ENCODE data around the gene TIMM44.

TIMM44 gene

GRCh38 chr19:7926727-7927604 lies 16.5 kb downstream of the TIMM44 start:
- peaks cover 56% of the 10 kb centered on the region for H3K36me3 Mint-ChIP-seq (ENCODE audit: low read depth)

GRCh38 chr19:7926021-7926726 lies 17.3 kb downstream of the TIMM44 start, which contains the start of gene CTXN1:
Gene CTXN1 (minus strand): TSS chr19:7926135. CDS start chr19:7925538, 597 bp downstream.
- Mint-ChIP-seq H3K27ac (peak within 1 kb of the TSS; percentile 90), H3K4me1 (ENCODE audit: low read depth) (peaks cover 40% of the 10 kb centered on the region), H3K36me3 (ENCODE audit: low read depth) (peaks cover 53% of the 10 kb centered on the region), H3K4me3 (peak within 1 kb of the TSS; percentile 72), H3K9me3 (no peaks in the 10 kb centered on the region), H3K27me3 (no peaks in the 10 kb centered on the region)
- DNase-seq = peak; percentile 88

More at GRCh38 chr19:7926727-7927604, 16.5 kb downstream of the TIMM44 start:
- H3K4me1 Mint-ChIP-seq (ENCODE audit: low read depth) = peaks cover 33% of the 10 kb centered on the region
- H3K27ac Mint-ChIP-seq = peak overlapping the region; percentile 55
- H3K9me3 Mint-ChIP-seq = no peaks in the 10 kb centered on the region
- H3K27me3 Mint-ChIP-seq = no peaks in the 10 kb centered on the region
- no peak for DNase-seq
- H3K4me3 Mint-ChIP-seq = peak overlapping the region; percentile 62

- Mint-ChIP-seq H3K36me3 (ENCODE audit: low read depth) (peaks cover 45% of the 10 kb centered on the region), H3K27me3 (no peaks in the 10 kb centered on the region), H3K27ac (peak overlapping the region; percentile 90), H3K4me3 (peak overlapping the region; percentile 72), H3K4me1 (ENCODE audit: low read depth) (peaks cover 38% of the 10 kb centered on the region), H3K9me3 (no peaks in the 10 kb centered on the region)
- DNase-seq = peak; percentile 85
These were observed 18.2 kb downstream of the TIMM44 start for GRCh38 chr19:7925171-7925851.

- DNase-seq = no peak
- Mint-ChIP-seq H3K27ac (peak overlapping the region; percentile 64), H3K4me3 (no peak overlapping the region), H3K36me3 (ENCODE audit: low read depth) (peaks cover 40% of the 10 kb centered on the region), H3K27me3 (peaks cover 4% of the 10 kb centered on the region), H3K9me3 (no peaks in the 10 kb centered on the region), H3K4me1 (ENCODE audit: low read depth) (peaks cover 38% of the 10 kb centered on the region)
These were observed 18.8 kb downstream of the TIMM44 start for GRCh38 chr19:7924651-7925170.

- no peak for DNase-seq
- no peaks in the 10 kb centered on the region for H3K9me3 Mint-ChIP-seq
- H3K27ac Mint-ChIP-seq = peak overlapping the region; percentile 47
- peaks cover 36% of the 10 kb centered on the region for H3K36me3 Mint-ChIP-seq (ENCODE audit: low read depth)
- H3K4me3 Mint-ChIP-seq = no peak overlapping the region
- H3K27me3 Mint-ChIP-seq = peaks cover 9% of the 10 kb centered on the region
- peaks cover 37% of the 10 kb centered on the region for H3K4me1 Mint-ChIP-seq (ENCODE audit: low read depth)
These were observed 19.2 kb downstream of the TIMM44 start for GRCh38 chr19:7924241-7924640.

GRCh38 chr19:7923295-7924191 lies 19.9 kb downstream of the TIMM44 start:
- Mint-ChIP-seq H3K4me3 (no peak overlapping the region), H3K27me3 (peaks cover 16% of the 10 kb centered on the region), H3K36me3 (ENCODE audit: low read depth) (peaks cover 29% of the 10 kb centered on the region), H3K27ac (peak overlapping the region; percentile 44), H3K4me1 (ENCODE audit: low read depth) (peaks cover 31% of the 10 kb centered on the region), H3K9me3 (no peaks in the 10 kb centered on the region)
- no peak for DNase-seq

- no peaks in the 10 kb centered on the region for H3K9me3 Mint-ChIP-seq
- no peak overlapping the region for H3K27ac Mint-ChIP-seq
- peaks cover 33% of the 10 kb centered on the region for H3K4me1 Mint-ChIP-seq (ENCODE audit: low read depth)
- peaks cover 22% of the 10 kb centered on the region for H3K36me3 Mint-ChIP-seq (ENCODE audit: low read depth)
- no peak for DNase-seq
- H3K27me3 Mint-ChIP-seq = peaks cover 23% of the 10 kb centered on the region
- no peak overlapping the region for H3K4me3 Mint-ChIP-seq
These were observed 20.6 kb downstream of the TIMM44 start for GRCh38 chr19:7922836-7923195.

- Mint-ChIP-seq H3K9me3 (no peaks in the 10 kb centered on the region), H3K27ac (no peak overlapping the region), H3K36me3 (ENCODE audit: low read depth) (peaks cover 19% of the 10 kb centered on the region), H3K4me3 (no peak overlapping the region), H3K27me3 (peaks cover 26% of the 10 kb centered on the region), H3K4me1 (ENCODE audit: low read depth) (peaks cover 35% of the 10 kb centered on the region)
- no peak for DNase-seq
These were observed 21.3 kb downstream of the TIMM44 start for GRCh38 chr19:7921967-7922835.

- Mint-ChIP-seq H3K36me3 (ENCODE audit: low read depth) (peaks cover 16% of the 10 kb centered on the region), H3K4me1 (ENCODE audit: low read depth) (peaks cover 36% of the 10 kb centered on the region), H3K27ac (peak overlapping the region; percentile 92), H3K9me3 (no peaks in the 10 kb centered on the region), H3K4me3 (peak overlapping the region; percentile 79), H3K27me3 (peaks cover 30% of the 10 kb centered on the region)
- no peak for DNase-seq
These were observed 22.0 kb downstream of the TIMM44 start for GRCh38 chr19:7921302-7921966.

- H3K4me1 Mint-ChIP-seq (ENCODE audit: low read depth) = peaks cover 36% of the 10 kb centered on the region
- H3K27ac Mint-ChIP-seq = peak overlapping the region; percentile 92
These were observed 22.8 kb downstream of the TIMM44 start for GRCh38 chr19:7920519-7921301.

GRCh38 chr19:7919610-7920518 lies 23.6 kb downstream of the TIMM44 start, which contains the start of gene SNAPC2:
Gene SNAPC2 (plus strand): TSS chr19:7920338. CDS start chr19:7920367, 29 bp downstream.
- H3K9me3 Mint-ChIP-seq = no peaks in the 10 kb centered on the region

More at GRCh38 chr19:7920519-7921301, 22.8 kb downstream of the TIMM44 start:
- no peaks in the 10 kb centered on the region for H3K9me3 Mint-ChIP-seq
- peak overlapping the region; percentile 79 for H3K4me3 Mint-ChIP-seq
- H3K27me3 Mint-ChIP-seq = peaks cover 34% of the 10 kb centered on the region
- DNase-seq = peak; percentile 98
- peaks cover 14% of the 10 kb centered on the region for H3K36me3 Mint-ChIP-seq (ENCODE audit: low read depth)

More at GRCh38 chr19:7919610-7920518, 23.6 kb downstream of the TIMM44 start, which contains the start of gene SNAPC2:
- Mint-ChIP-seq H3K27ac (peak within 1 kb of the TSS; percentile 92), H3K4me3 (peak within 1 kb of the TSS; percentile 79), H3K4me1 (ENCODE audit: low read depth) (peaks cover 38% of the 10 kb centered on the region), H3K27me3 (peaks cover 42% of the 10 kb centered on the region), H3K36me3 (ENCODE audit: low read depth) (peaks cover 14% of the 10 kb centered on the region)
- DNase-seq = peak; percentile 98
